GM23248 (cell line): Measurements from ENCODE around the gene PPP2R5C. TPM values are rescaled to one million over a fixed set of nuclear protein-coding genes. Genes with fewer than 3 reads are reported as not detected.

Experiments
- DNase-seq: peaks from one replicate; pipeline ENCODE4 v3.0.0-alpha.2; 2015
- H2AFZ ChIP-seq: fragments of 200-600 bp; sonication (generic); 2 replicates; pipeline ENCODE4 v1.6.1; 2016; ENCODE audit warnings: antibody characterized with exemption
- H3F3A ChIP-seq: fragments of 200-600 bp; sonication (generic); 2 replicates; pipeline ENCODE4 v1.6.1; 2016; ENCODE audit warnings: mild to moderate bottlenecking, antibody characterized with exemption, mixed run types; ENCODE audit not compliant: insufficient read depth
- H3K27ac ChIP-seq: fragments of 200-600 bp; sonication (generic); 2 replicates; pipeline ENCODE4 v1.5.1; 2016; ENCODE audit warnings: mild to moderate bottlenecking
- H3K27me3 ChIP-seq: fragments of 200-600 bp; sonication (generic); replicated peaks from 2 replicates; pipeline ENCODE4 v1.6.1; 2016; ENCODE audit warnings: mild to moderate bottlenecking; ENCODE audit not compliant: insufficient read depth
- H3K36me3 ChIP-seq: fragments of 200-600 bp; sonication (generic); 2 replicates; pipeline ENCODE4 v1.6.1; 2016; ENCODE audit warnings: low read depth, mild to moderate bottlenecking
- H3K4me1 ChIP-seq: fragments of 200-600 bp; sonication (generic); 2 replicates; pipeline ENCODE4 v1.6.1; 2016; ENCODE audit warnings: mild to moderate bottlenecking; ENCODE audit not compliant: insufficient read depth
- H3K4me2 ChIP-seq: fragments of 200-600 bp; sonication (generic); one replicate; pipeline ENCODE4 v1.6.1; 2016; ENCODE audit warnings: mild to moderate bottlenecking; ENCODE audit not compliant: unreplicated experiment
- H3K4me3 ChIP-seq: fragments of 200-600 bp; sonication (generic); 2 replicates; pipeline ENCODE4 v1.5.1; 2016; ENCODE audit warnings: mild to moderate bottlenecking
- H3K79me2 ChIP-seq: fragments of 200-600 bp; sonication (generic); 2 replicates; pipeline ENCODE4 v1.6.1; 2016; ENCODE audit warnings: mild to moderate bottlenecking; ENCODE audit not compliant: insufficient read depth
- H3K9ac ChIP-seq: fragments of 200-600 bp; sonication (generic); 2 replicates; pipeline ENCODE4 v1.6.1; 2016; ENCODE audit warnings: mild to moderate bottlenecking
- H3K9me2 ChIP-seq: fragments of 200-600 bp; sonication (generic); 2 replicates; pipeline ENCODE4 v1.6.1; 2016; ENCODE audit warnings: mixed run types, mild to moderate bottlenecking, moderate library complexity; ENCODE audit not compliant: insufficient read depth
- H3K9me3 ChIP-seq: fragments of 200-600 bp; sonication (generic); one replicate; pipeline ENCODE4 v1.6.1; 2017; ENCODE audit warnings: low read depth
- H4K20me1 ChIP-seq: fragments of 200-600 bp; sonication (generic); 2 replicates; pipeline ENCODE4 v1.6.0; 2016; ENCODE audit not compliant: insufficient read depth
- EZH2 ChIP-seq: fragments of 200-600 bp; sonication (generic); IDR thresholded peaks from 2 replicates; pipeline ENCODE4 v1.6.1; 2018; ENCODE audit warnings: antibody characterized with exemption, mild to moderate bottlenecking; ENCODE audit not compliant: insufficient read depth, poor library complexity, severe bottlenecking
- EZH2phosphoT487 ChIP-seq: fragments of 200-600 bp; sonication (generic); IDR thresholded peaks from 2 replicates; pipeline ENCODE4 v1.6.1; 2018; ENCODE audit warnings: antibody characterized with exemption, moderate library complexity, mild to moderate bottlenecking, low read depth; ENCODE audit not compliant: insufficient read depth
- WGBS, 2 experiments: methylation state at CpG; one replicate each; pipeline ENCODE4 v1.1.6; 2015 to 2017; ENCODE audit warnings: low lambda C conversion rate in 2 of 2, low coverage in 1 of 2; ENCODE audit errors: missing lambda C conversion rate in 2 of 2; 5-methylcytosine and 5-hydroxymethylcytosine counted together
- in situ Hi-C: fragments of 300-500 bp; cut with MboI; formaldehyde crosslinking; loops from 2 replicates; pipeline ENCODE4 v1.15.0; 2020
- polyA plus RNA-seq: library from polyadenylated mRNA; unstranded; fragments of >200 nt; fragmentation: Nextera tagmentation; extraction: Ambion mirVana; gene quantifications from 2 replicates; pipeline ENCODE4 v1.2.1, GENCODE V29; 2016
- total RNA-seq: library from RNA; depleted of rRNA; stranded (reverse); fragments of >200 nt; shearing (Covaris generic); gene quantifications from 2 replicates; pipeline ENCODE4 v1.2.3, GENCODE V29; 2014

The PPP2R5C gene
- total and polyA plus RNA-seq, 2 experiments from 2014 or later = 76.3 to 77.9 TPM

- 17 to 18% methylated on average over 5 of the region's 5 CpGs for WGBS, 2 experiments
- H3K4me1 ChIP-seq = peaks cover 45% of the 10 kb centered on the region
- peak overlapping the region; percentile 95 for H3K9ac ChIP-seq
- no peaks in the 10 kb centered on the region for H3K27me3 ChIP-seq
- no peaks in the 10 kb centered on the region for H3K9me2 ChIP-seq
- peak overlapping the region; percentile 4; the same call in 1 of the 2 replicates for H2AFZ ChIP-seq
- peaks cover 66% of the 10 kb centered on the region for H3K79me2 ChIP-seq
- no peaks in the 10 kb centered on the region for H3K9me3 ChIP-seq
- in situ Hi-C loops = loop anchor here (25.0 kb wide), 1 partner anchor 346 kb away; the partner anchor contains the start of genes MOK and ZNF839
- peaks cover 14% of the 10 kb centered on the region; the same call in 1 of the 2 replicates for H3K36me3 ChIP-seq
- peak overlapping the region; percentile 92 for H3K4me2 ChIP-seq
- peak; percentile 63 for DNase-seq
- no peak for TF ChIP-seq EZH2
- no peak for TF ChIP-seq EZH2phosphoT487
- peak overlapping the region; percentile 95 for H3K4me3 ChIP-seq
- H3K27ac ChIP-seq = peak overlapping the region; percentile 84
- H4K20me1 ChIP-seq = no peaks in the 10 kb centered on the region
- H3F3A ChIP-seq = peaks cover 40% of the 10 kb centered on the region
Measured at GRCh38 chr14:101965770-101966722, 204.5 kb downstream of the PPP2R5C start.

DNA sequence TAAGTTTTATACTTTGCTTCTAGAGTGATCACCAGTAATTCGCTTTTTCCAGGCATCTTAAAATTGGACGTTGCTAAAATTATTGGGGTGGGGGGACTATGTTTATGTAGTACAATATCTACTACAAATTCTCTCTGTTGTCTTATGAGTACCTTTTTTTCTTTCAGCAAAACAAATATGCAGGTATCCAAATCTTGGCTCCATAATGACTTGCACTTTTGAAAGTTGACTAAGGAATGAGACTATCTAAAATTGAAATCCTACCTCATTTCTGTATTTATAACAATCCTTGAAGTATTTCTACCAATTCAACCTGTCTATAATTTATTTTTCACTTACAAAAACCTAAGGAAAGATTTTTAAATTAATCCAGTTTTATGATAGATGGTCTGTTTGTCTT lies 205.2 kb downstream of the PPP2R5C start:
- 32 to 38% methylated on average over 2 of the region's 2 CpGs for WGBS, 2 experiments
- no peak overlapping the region for H2AFZ ChIP-seq
- no peaks in the 10 kb centered on the region for H3K9me2 ChIP-seq
- no peaks in the 10 kb centered on the region for H4K20me1 ChIP-seq
- H3K36me3 ChIP-seq = peaks cover 14% of the 10 kb centered on the region; the same call in 1 of the 2 replicates
- peak overlapping the region; percentile 95 for H3K9ac ChIP-seq
- in situ Hi-C loops = loop anchor here (25.0 kb wide), 1 partner anchor 346 kb away; the partner anchor contains the start of genes MOK and ZNF839
- no peaks in the 10 kb centered on the region for H3K9me3 ChIP-seq
- TF ChIP-seq EZH2phosphoT487 (no peak), EZH2 (no peak)
- no peak for DNase-seq
- peaks cover 49% of the 10 kb centered on the region for H3K4me1 ChIP-seq
- peaks cover 73% of the 10 kb centered on the region for H3K79me2 ChIP-seq
- peak overlapping the region; percentile 84 for H3K27ac ChIP-seq
- H3K4me2 ChIP-seq = peak overlapping the region; percentile 92
- peak overlapping the region; percentile 95 for H3K4me3 ChIP-seq
- H3K27me3 ChIP-seq = no peaks in the 10 kb centered on the region
- peaks cover 46% of the 10 kb centered on the region for H3F3A ChIP-seq

GRCh38 chr14:101968186-101968585 lies 206.7 kb downstream of the PPP2R5C start:
- peaks cover 83% of the 10 kb centered on the region for H3K79me2 ChIP-seq
- TF ChIP-seq EZH2 (no peak), EZH2phosphoT487 (no peak)
- H4K20me1 ChIP-seq = no peaks in the 10 kb centered on the region
- no peak for DNase-seq
- 96 to 98% methylated on average over 4 of the region's 4 CpGs for WGBS, 2 experiments
- no peak overlapping the region for H2AFZ ChIP-seq
- in situ Hi-C loops = loop anchor here (25.0 kb wide), 1 partner anchor 344 kb away; the partner anchor contains the start of genes MOK and ZNF839
- H3K9me2 ChIP-seq = no peaks in the 10 kb centered on the region
- H3K4me1 ChIP-seq = peaks cover 50% of the 10 kb centered on the region
- H3F3A ChIP-seq = peaks cover 47% of the 10 kb centered on the region
- H3K4me3 ChIP-seq = peak overlapping the region; percentile 95
- H3K9me3 ChIP-seq = no peaks in the 10 kb centered on the region
- no peaks in the 10 kb centered on the region for H3K27me3 ChIP-seq
- peak overlapping the region; percentile 95; the same call in 1 of the 2 replicates for H3K9ac ChIP-seq
- peak overlapping the region; percentile 92 for H3K4me2 ChIP-seq
- peaks cover 14% of the 10 kb centered on the region; the same call in 1 of the 2 replicates for H3K36me3 ChIP-seq
- no peak overlapping the region for H3K27ac ChIP-seq

- Histone ChIP-seq H2AFZ (no peak overlapping the region), H3K9me2 (no peaks in the 10 kb centered on the region), H3K4me3 (no peak overlapping the region), H3K79me2 (peaks cover 95% of the 10 kb centered on the region), H3K27ac (no peak overlapping the region), H3K27me3 (no peaks in the 10 kb centered on the region), H3F3A (peaks cover 58% of the 10 kb centered on the region), H4K20me1 (no peaks in the 10 kb centered on the region), H3K9ac (no peak overlapping the region), H3K9me3 (no peaks in the 10 kb centered on the region), H3K4me2 (no peak overlapping the region), H3K36me3 (peaks cover 14% of the 10 kb centered on the region; the same call in 1 of the 2 replicates), H3K4me1 (peaks cover 58% of the 10 kb centered on the region)
- TF ChIP-seq EZH2phosphoT487 = no peak
- no peak for TF ChIP-seq EZH2
- WGBS, 2 experiments = 85 to 87% methylated on average over 9 of the region's 9 CpGs
- in situ Hi-C loops = loop anchor here (25.0 kb wide), 1 partner anchor 343 kb away; the partner anchor contains the start of genes MOK and ZNF839
- DNase-seq = no peak
Measured at GRCh38 chr14:101969481-101969880, 208.0 kb downstream of the PPP2R5C start.
